HCT116 (cell line): ENCODE results near the gene ARHGAP5. TPM values are rescaled to one million over a fixed set of nuclear protein-coding genes. Genes with fewer than 3 reads are reported as not detected.
"Not testable (repeated sequence)": the region's sequence is repeated elsewhere in the genome, so short reads cannot be mapped to it uniquely, and the experiment has no call there.

Experiments
- ATAC-seq: fragments of 200-7000 bp; cut with Tn5 transposase; 2 replicates; pipeline ENCODE4 v1.9.1; 2020; ENCODE audit warnings: mild to moderate bottlenecking, moderate library complexity
- BruUV-seq: library from RNA; stranded (reverse); fragments of 400-500 nt; replicated peaks from 2 replicates; lab custom pipeline; 2021; lab: Mats Ljungman, UMichigan
- CTCF ChIA-PET: fragments of 300-600 bp; sonication (Branson Sonifier 250); formaldehyde crosslinking; loops from one replicate; lab custom pipeline; 2021; ENCODE audit warnings: antibody characterized with exemption; lab: Charles Lee
- POLR2A ChIA-PET: fragments of 300-600, 350-600 bp; sonication (Branson Sonifier 250); formaldehyde crosslinking; loops from one replicate; lab custom pipeline; 2021; ENCODE audit warnings: antibody characterized with exemption; lab: Charles Lee
- RAD21 ChIA-PET, 2 experiments: fragments of 300-600 bp; sonication (Branson Sonifier 250); formaldehyde crosslinking; loops; one replicate each; lab custom pipeline; 2023; ENCODE audit warnings: low total read pairs in 2 of 2; ENCODE audit not compliant: uncharacterized antibody in 2 of 2, unreplicated experiment in 2 of 2, low non-redundant PET in 1 of 2; lab: Charles Lee
- DNase-seq: peaks from one replicate; pipeline ENCODE4 v3.0.0-alpha.2; 2010; ENCODE audit warnings: low read depth, low spot score
- H2AFZ ChIP-seq: fragments of 200-600 bp; shearing (Covaris generic), sonication (generic); 2 replicates; pipeline ENCODE4 v1.6.1; 2017; ENCODE audit warnings: low read depth, mixed run types, mixed read lengths, antibody characterized with exemption, low read length; ENCODE audit not compliant: poor library complexity, severe bottlenecking
- H3K27ac ChIP-seq: 2 replicates; pipeline ENCODE4 v1.5.1; 2012; ENCODE audit warnings: low read depth, low read length
- H3K27me3 ChIP-seq: fragments of 200-600 bp; sonication (generic); 2 replicates; pipeline ENCODE4 v1.6.1; 2016; ENCODE audit warnings: mixed run types, low read length, mixed read lengths; ENCODE audit not compliant: insufficient read depth
- H3K36me3 ChIP-seq, 2 experiments: fragments of 200-500 bp in 1 of 2; fragments of 200-600 bp in 1 of 2; sonication (Bioruptor generic) in 1 of 2; sonication (generic) in 1 of 2; 2 replicates each; pipeline versions ENCODE4 v1.5.1 to v1.6.1; 2014 to 2016; ENCODE audit warnings: low read length in 2 of 2, inconsistent platforms in 1 of 2, mixed read lengths in 1 of 2, mixed run types in 1 of 2; ENCODE audit not compliant: insufficient read depth in 2 of 2, control insufficient read depth in 1 of 2
- H3K4me1 ChIP-seq, 2 experiments: fragments of 200-600 bp in 1 of 2; sonication (generic) in 1 of 2; 2 replicates each; pipeline versions ENCODE4 v1.5.1 to v1.6.1; 2012 to 2017; ENCODE audit warnings: low read length in 2 of 2, inconsistent platforms in 1 of 2, mild to moderate bottlenecking in 1 of 2, mixed read lengths in 1 of 2, mixed run types in 1 of 2, moderate library complexity in 1 of 2; ENCODE audit not compliant: insufficient read depth in 2 of 2, control insufficient read depth in 1 of 2
- H3K4me2 ChIP-seq: fragments of 200-600 bp; sonication (generic); 2 replicates; pipeline ENCODE4 v1.6.1; 2017; ENCODE audit warnings: mixed run types, low read length, mixed read lengths
- H3K4me3 ChIP-seq, 2 experiments: fragments of 200-600 bp in 1 of 2; sonication (generic) in 1 of 2; replicated peaks in 1 of 2; 2 replicates each; pipeline ENCODE4 v1.5.1; 2011 to 2016; ENCODE audit warnings: low read length in 2 of 2, control low read depth in 1 of 2, low read depth in 1 of 2, mild to moderate bottlenecking in 1 of 2, mixed read lengths in 1 of 2, mixed run types in 1 of 2
- H3K79me2 ChIP-seq: fragments of 200-600 bp; sonication (generic); 2 replicates; pipeline ENCODE4 v1.6.1; 2017; ENCODE audit warnings: mild to moderate bottlenecking, mixed run types, low read length, moderate library complexity, mixed read lengths; ENCODE audit not compliant: insufficient read depth
- H3K9ac ChIP-seq: fragments of 200-600 bp; sonication (generic); 2 replicates; pipeline ENCODE4 v1.6.1; 2016; ENCODE audit warnings: low read length, mixed read lengths
- H3K9me2 ChIP-seq: fragments of 200-600 bp; sonication (generic), shearing (Covaris generic); 2 replicates; pipeline ENCODE4 v1.6.1; 2017; ENCODE audit warnings: mixed run types, mild to moderate bottlenecking, moderate library complexity; ENCODE audit not compliant: insufficient read depth
- H3K9me3 ChIP-seq, 2 experiments: fragments of 200-500 bp in 1 of 2; fragments of 200-600 bp in 1 of 2; sonication (Bioruptor generic) in 1 of 2; sonication (generic) in 1 of 2; 2 replicates each; pipeline ENCODE4 v1.6.1; 2014 to 2017; ENCODE audit warnings: low read length in 2 of 2, mixed read lengths in 2 of 2, inconsistent platforms in 1 of 2, low read depth in 1 of 2, mild to moderate bottlenecking in 1 of 2, mixed run types in 1 of 2, moderate library complexity in 1 of 2; ENCODE audit not compliant: control insufficient read depth in 1 of 2, insufficient read depth in 1 of 2
- H4K20me1 ChIP-seq: fragments of 200-600 bp; sonication (generic), shearing (Covaris generic); 2 replicates; pipeline ENCODE4 v1.6.1; 2017; ENCODE audit warnings: mixed run types, mild to moderate bottlenecking, moderate library complexity; ENCODE audit not compliant: insufficient read depth
- ATF3 ChIP-seq: IDR thresholded peaks from 2 replicates; pipeline ENCODE4 v1.6.1; 2012
- CEBPB ChIP-seq: IDR thresholded peaks from 2 replicates; pipeline ENCODE4 v1.6.1; 2012; ENCODE audit warnings: low read depth
- CTCF ChIP-seq, 3 experiments: fragments of 200-600 bp in 1 of 3; sonication (generic) in 1 of 3; IDR thresholded peaks in 2 of 3; conservative IDR thresholded peaks in 1 of 3; 2 replicates each; pipeline ENCODE4 v1.5.1; 2012 to 2017; ENCODE audit warnings: low read depth in 2 of 3, low read length in 2 of 3, antibody characterized with exemption in 1 of 3, borderline replicate concordance in 1 of 3, control low read depth in 1 of 3, mild to moderate bottlenecking in 1 of 3, mixed read lengths in 1 of 3, mixed run types in 1 of 3, moderate library complexity in 1 of 3; ENCODE audit not compliant: insufficient read depth in 1 of 3
- ELF1 ChIP-seq: IDR thresholded peaks from 2 replicates; pipeline ENCODE4 v1.6.1; 2012; ENCODE audit warnings: low read depth, borderline replicate concordance
- EZH2 ChIP-seq: fragments of 200-600 bp; sonication (generic); IDR thresholded peaks from 2 replicates; pipeline ENCODE4 v1.6.1; 2017; ENCODE audit warnings: antibody characterized with exemption, mixed run types
- FOSL1 ChIP-seq: IDR thresholded peaks from 2 replicates; pipeline ENCODE4 v1.6.1; 2012; ENCODE audit warnings: low read depth
- JUND ChIP-seq: IDR thresholded peaks from 2 replicates; pipeline ENCODE4 v1.6.1; 2012
- MAX ChIP-seq: IDR thresholded peaks from 2 replicates; pipeline ENCODE4 v1.6.1; 2012
- POLR2A ChIP-seq: IDR thresholded peaks from 2 replicates; pipeline ENCODE4 v1.7.0; 2011; ENCODE audit warnings: borderline replicate concordance; ENCODE audit not compliant: insufficient read depth, insufficient read length; ENCODE audit errors: extremely low read depth
- RAD21 ChIP-seq: IDR thresholded peaks from 2 replicates; pipeline ENCODE4 v1.6.1; 2012; ENCODE audit warnings: low read depth, mild to moderate bottlenecking
- SIN3A ChIP-seq: IDR thresholded peaks from 2 replicates; pipeline ENCODE4 v1.6.1; 2012; ENCODE audit warnings: low read depth
- SRF ChIP-seq: IDR thresholded peaks from 2 replicates; pipeline ENCODE4 v1.6.1; 2012; ENCODE audit warnings: low read depth
- ZNF274 ChIP-seq: fragments of 200-500 bp; sonication (Bioruptor generic); IDR thresholded peaks from 2 replicates; pipeline ENCODE4 v1.6.1; 2014; ENCODE audit warnings: mild to moderate bottlenecking, low read depth, low read length, inconsistent platforms
- intact Hi-C: fragments of 100-400 bp; cut with micrococcal nuclease; formaldehyde crosslinking; loops from 2 replicates; pipeline ENCODE4 v1.10.0; 2022
- total RNA-seq: library from RNA; stranded (reverse); gene quantifications from one replicate; pipeline ENCODE4 v1.2.1, GENCODE V29; 2021; ENCODE audit not compliant: unreplicated experiment

Gene ARHGAP5
- total RNA-seq, 1 experiment from 2014 or later: 66.7 TPM

GRCh38 chr14:32121948-32122347 lies 44.8 kb downstream of the ARHGAP5 start:
- no peak for TF ChIP-seq RAD21
- TF ChIP-seq CTCF (IDR thresholded peaks at IDR 0.05 in 2 of 3, conservative IDR thresholded peaks at IDR 0.05 in 1 of 3; ENCODE audit: borderline replicate concordance in 1 of 3, insufficient read depth in 1 of 3, low read depth in 2 of 3, low read length in 2 of 3): no peak
- no peak for TF ChIP-seq MAX
- TF ChIP-seq FOSL1: no peak
- no peak for TF ChIP-seq ATF3
- TF ChIP-seq POLR2A: no peak
- no peak for TF ChIP-seq SIN3A
- TF ChIP-seq JUND: no peak
- no peak for TF ChIP-seq CEBPB
- TF ChIP-seq ZNF274: no peak
- TF ChIP-seq EZH2: no peak
- no peak for TF ChIP-seq ELF1
- TF ChIP-seq SRF: no peak
- Histone ChIP-seq H3K4me2 (no peak overlapping the region), H3K79me2 (peaks cover 98% of the 10 kb centered on the region), H3K9me3 (no peaks in the 10 kb centered on the region), H4K20me1 (peaks cover 6% of the 10 kb centered on the region; the same call in 1 of the 2 replicates), H3K4me1 (no peaks in the 10 kb centered on the region), H3K9me2 (no peaks in the 10 kb centered on the region), H3K27me3 (no peaks in the 10 kb centered on the region), H2AFZ (no peak overlapping the region), H3K27ac (no peak overlapping the region), H3K9ac (no peak overlapping the region), H3K4me3 (no peak overlapping the region), H3K36me3 (peaks cover 0 to 8% of the 10 kb centered on the region in 2 experiments; a peak in 3 of 4 replicates)
- POLR2A ChIA-PET: no interaction called here
- intact Hi-C loops: no loop called here
- RAD21 ChIA-PET: no interaction called here
- BruUV-seq: no TSS peak
- CTCF ChIA-PET: no interaction called here
- ATAC-seq: no peak
- DNase-seq: no peak

- H3K4me3 ChIP-seq, H3K27me3 ChIP-seq, H3K9me2 ChIP-seq, H3K9me3 ChIP-seq, H3K4me2 ChIP-seq, POLR2A ChIA-PET, RAD21 ChIA-PET, DNase-seq, H3K36me3 ChIP-seq, H4K20me1 ChIP-seq, CTCF ChIA-PET, BruUV-seq, ATAC-seq, H3K9ac ChIP-seq, H2AFZ ChIP-seq, H3K27ac ChIP-seq, intact Hi-C loops, H3K4me1 ChIP-seq: not testable (repeated sequence)
- peaks cover 82% of the 10 kb centered on the region for H3K79me2 ChIP-seq
These were observed 50.0 kb downstream of the ARHGAP5 start for GRCh38 chr14:32126899-32127730.
